Mammary epithelial cell (primary cell): ENCODE measurements around the gene HBQ1.

ENCODE experiments used
- EZH2 ChIP-seq: IDR thresholded peaks from 2 replicates; pipeline ENCODE4 v1.6.1; 2012; ENCODE audit warnings: low read length, inconsistent platforms, borderline replicate concordance
- TF ChIP-seq, protein P1 (sequence below), 2 donors: IDR thresholded peaks in 1 of 2; conservative IDR thresholded peaks in 1 of 2; 2 replicates each; pipeline ENCODE4 v1.5.1; 2011 to 2012; ENCODE audit warnings: inconsistent platforms in 2 of 2, low read length in 2 of 2, mild to moderate bottlenecking in 2 of 2, control low read depth in 1 of 2, low read depth in 1 of 2; ENCODE audit not compliant: insufficient read depth in 1 of 2; ENCODE audit errors: extremely low read depth in 1 of 2

DNA sequence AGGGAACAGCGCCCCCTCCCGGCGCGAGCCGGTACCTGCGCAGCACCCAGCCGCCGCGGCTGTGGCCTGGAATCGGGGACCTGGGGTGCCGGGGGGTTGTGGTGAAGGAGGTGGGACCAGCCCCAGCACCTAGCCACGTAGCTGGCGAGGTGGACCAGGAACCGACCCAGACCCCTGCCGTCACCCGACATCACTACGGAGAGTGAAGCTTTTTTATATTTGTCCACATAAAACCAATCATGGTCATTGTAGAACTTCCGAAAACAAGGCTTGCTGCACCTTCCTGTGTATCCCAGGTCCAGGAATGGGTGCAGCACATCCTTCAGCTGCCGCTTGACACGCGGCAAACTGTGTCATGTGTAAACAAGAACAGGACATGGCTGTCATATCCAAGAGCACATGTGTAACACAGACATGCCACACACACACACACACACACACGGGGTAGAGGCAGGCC lies 1.3 kb downstream of the HBQ1 start:
- TF ChIP-seq, protein P1, sequence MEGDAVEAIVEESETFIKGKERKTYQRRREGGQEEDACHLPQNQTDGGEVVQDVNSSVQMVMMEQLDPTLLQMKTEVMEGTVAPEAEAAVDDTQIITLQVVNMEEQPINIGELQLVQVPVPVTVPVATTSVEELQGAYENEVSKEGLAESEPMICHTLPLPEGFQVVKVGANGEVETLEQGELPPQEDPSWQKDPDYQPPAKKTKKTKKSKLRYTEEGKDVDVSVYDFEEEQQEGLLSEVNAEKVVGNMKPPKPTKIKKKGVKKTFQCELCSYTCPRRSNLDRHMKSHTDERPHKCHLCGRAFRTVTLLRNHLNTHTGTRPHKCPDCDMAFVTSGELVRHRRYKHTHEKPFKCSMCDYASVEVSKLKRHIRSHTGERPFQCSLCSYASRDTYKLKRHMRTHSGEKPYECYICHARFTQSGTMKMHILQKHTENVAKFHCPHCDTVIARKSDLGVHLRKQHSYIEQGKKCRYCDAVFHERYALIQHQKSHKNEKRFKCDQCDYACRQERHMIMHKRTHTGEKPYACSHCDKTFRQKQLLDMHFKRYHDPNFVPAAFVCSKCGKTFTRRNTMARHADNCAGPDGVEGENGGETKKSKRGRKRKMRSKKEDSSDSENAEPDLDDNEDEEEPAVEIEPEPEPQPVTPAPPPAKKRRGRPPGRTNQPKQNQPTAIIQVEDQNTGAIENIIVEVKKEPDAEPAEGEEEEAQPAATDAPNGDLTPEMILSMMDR (conservative IDR thresholded peaks at IDR 0.05 in 1 of 2, IDR thresholded peaks at IDR 0.05 in 1 of 2; ENCODE audit: extremely low read depth in 1 of 2, insufficient read depth in 1 of 2, low read depth in 1 of 2, low read length in 2 of 2), result peak; percentile 82 to 95
- TF ChIP-seq EZH2, result no peak
